B cell (primary cell): ENCODE results near the gene OTUD5. TPM values are rescaled to one million over a fixed set of nuclear protein-coding genes. Genes with fewer than 3 reads are reported as not detected.

Source experiments
- ATAC-seq: fragments of 200-7000 bp; cut with Tn5 transposase; one replicate; pipeline ENCODE4 v1.10.0; 2021; ENCODE audit warnings: low read depth, mild to moderate bottlenecking, moderate number of reproducible peaks, moderate library complexity
- CTCF ChIA-PET: fragments of 350-600 bp; sonication (Branson Sonifier 250); formaldehyde crosslinking; loops from one replicate; lab custom pipeline; 2021; ENCODE audit warnings: antibody characterized with exemption, inconsistent platforms; lab: Charles Lee
- POLR2A ChIA-PET: fragments of 350-600 bp; sonication (Branson Sonifier 250); formaldehyde crosslinking; loops from one replicate; lab custom pipeline; 2021; ENCODE audit warnings: antibody characterized with exemption; lab: Charles Lee
- DNase-seq: peaks from one replicate; pipeline ENCODE4 v3.0.0; 2013
- H2AFZ ChIP-seq: 2 replicates; pipeline ENCODE4 v1.6.1; 2012; ENCODE audit warnings: mild to moderate bottlenecking, low read depth, low read length; ENCODE audit not compliant: insufficient read depth, poor library complexity, severe bottlenecking
- H3K27ac ChIP-seq, 2 donors: 1 replicate in 1 of 2; 2 replicates in 1 of 2; pipeline ENCODE4 v1.5.1; 2012 to 2013; ENCODE audit warnings: low read length in 2 of 2, mild to moderate bottlenecking in 2 of 2, moderate library complexity in 1 of 2
- H3K27me3 ChIP-seq, 4 experiments: fragments of 200-600 bp in 1 of 4; sonication (generic) in 1 of 4; replicated peaks in 1 of 4; 1 replicate in 2 of 4; 2 replicates in 2 of 4; pipeline versions ENCODE4 v1.6.1 to v1.7.0; 2013 to 2016; ENCODE audit warnings: low read length in 3 of 4, mild to moderate bottlenecking in 2 of 4, mixed read lengths in 1 of 4, moderate library complexity in 1 of 4; ENCODE audit not compliant: insufficient read depth in 4 of 4, control insufficient read depth in 3 of 4; ENCODE audit errors: control extremely low read depth in 1 of 4
- H3K36me3 ChIP-seq, 2 experiments: replicated peaks in 1 of 2; 1 replicate in 1 of 2; 2 replicates in 1 of 2; pipeline versions ENCODE4 v1.6.1 to v1.7.1; 2013; ENCODE audit warnings: low read length in 1 of 2; ENCODE audit not compliant: insufficient read depth in 2 of 2, control insufficient read depth in 1 of 2; ENCODE audit errors: control extremely low read depth in 1 of 2, extremely low read depth in 1 of 2
- H3K4me1 ChIP-seq, 2 donors: fragments of 200-600 bp in 1 of 2; sonication (generic) in 1 of 2; 1 replicate in 1 of 2; 2 replicates in 1 of 2; pipeline versions ENCODE4 v1.5.1 to v1.6.1; 2013 to 2017; ENCODE audit warnings: low read length in 2 of 2; ENCODE audit not compliant: control insufficient read depth in 2 of 2, insufficient read depth in 2 of 2
- H3K4me2 ChIP-seq: replicated peaks from 2 replicates; pipeline ENCODE3; 2012; ENCODE audit warnings: mild to moderate bottlenecking, low read depth, low read length; ENCODE audit not compliant: poor library complexity, severe bottlenecking
- H3K4me3 ChIP-seq, 5 experiments: fragments of 200-600 bp in 1 of 5; sonication (generic) in 1 of 5; 1 replicate in 3 of 5; 2 replicates in 2 of 5; pipeline versions ENCODE4 v1.5.1 to v1.7.0; 2011 to 2016; ENCODE audit warnings: low read length in 4 of 5, mild to moderate bottlenecking in 4 of 5, low read depth in 2 of 5, control low read depth in 1 of 5, moderate library complexity in 1 of 5; ENCODE audit not compliant: insufficient read depth in 1 of 5; ENCODE audit errors: control extremely low read depth in 1 of 5, extremely low read depth in 1 of 5
- H3K79me2 ChIP-seq: fragments of 200-600 bp; sonication (generic); one replicate; pipeline ENCODE4 v1.6.0; 2016; ENCODE audit warnings: low read length; ENCODE audit not compliant: control insufficient read depth, insufficient read depth
- H3K9ac ChIP-seq: fragments of 200-600 bp; sonication (generic); 2 replicates; pipeline ENCODE4 v1.6.1; 2017; ENCODE audit warnings: mild to moderate bottlenecking, low read length, moderate library complexity
- H3K9me3 ChIP-seq, 3 donors: one replicate each; pipeline versions ENCODE4 v1.6.1 to v1.7.1; 2013; ENCODE audit warnings: low read length in 2 of 3; ENCODE audit not compliant: control insufficient read depth in 2 of 3, insufficient read depth in 1 of 3; ENCODE audit errors: control extremely low read depth in 1 of 3
- H4K20me1 ChIP-seq: 2 replicates; pipeline ENCODE4 v1.6.0; 2012; ENCODE audit warnings: mild to moderate bottlenecking, low read length; ENCODE audit not compliant: insufficient read depth, control insufficient read depth, poor library complexity, severe bottlenecking
- H3K27ac Mint-ChIP-seq: one replicate; pipeline ENCODE4 v1.8.0; 2021; ENCODE audit warnings: mixed read lengths
- H3K27me3 Mint-ChIP-seq: one replicate; pipeline ENCODE4 v1.8.0; 2021; ENCODE audit warnings: mixed read lengths
- H3K4me1 Mint-ChIP-seq: one replicate; pipeline ENCODE4 v1.8.0; 2021; ENCODE audit warnings: mixed read lengths
- H3K4me3 Mint-ChIP-seq: one replicate; pipeline ENCODE4 v1.8.0; 2021; ENCODE audit warnings: mixed read lengths
- H3K9me3 Mint-ChIP-seq: one replicate; pipeline ENCODE4 v1.8.0; 2022; ENCODE audit warnings: mixed read lengths; ENCODE audit not compliant: insufficient read depth
- EZH2 ChIP-seq: IDR thresholded peaks from 2 replicates; pipeline ENCODE4 v1.6.1; 2012; ENCODE audit warnings: borderline replicate concordance, low read depth, mild to moderate bottlenecking, moderate library complexity, low read length; ENCODE audit not compliant: insufficient read depth, poor library complexity, severe bottlenecking
- WGBS: methylation state at CpG from one replicate; pipeline ENCODE4 v1.1.5; 2013; ENCODE audit warnings: missing lambda C conversion rate; ENCODE audit not compliant: insufficient coverage; 5-methylcytosine and 5-hydroxymethylcytosine counted together
- intact Hi-C: fragments of 100-400 bp; cut with micrococcal nuclease; formaldehyde crosslinking; loops from one replicate; pipeline ENCODE4 v1.10.0; 2022
- polyA plus RNA-seq: library from polyadenylated mRNA; depleted of rRNA; stranded (reverse); fragments of >200 nt; gene quantifications from 2 replicates; pipeline ENCODE4 v1.2.3, GENCODE V29; 2012
- total RNA-seq, 2 donors: library from RNA; stranded (reverse); fragments of 120-200 nt in 1 of 2; gene quantifications; 1 replicate in 1 of 2; 2 replicates in 1 of 2; pipeline versions ENCODE4 v1.2.3 to v1.2.4, GENCODE V29; 2013 to 2022
- TF ChIP-seq, protein P1 (sequence below): fragments of 200-600 bp; IDR thresholded peaks from one replicate; pipeline ENCODE4 v1.8.0; 2022; ENCODE audit warnings: antibody characterized with exemption, mild to moderate bottlenecking

The OTUD5 gene
- total and polyA plus RNA-seq, 2 donors (not counting 1 experiment from before 2014, with no cell fraction given): 105 to 116 TPM

DNA sequence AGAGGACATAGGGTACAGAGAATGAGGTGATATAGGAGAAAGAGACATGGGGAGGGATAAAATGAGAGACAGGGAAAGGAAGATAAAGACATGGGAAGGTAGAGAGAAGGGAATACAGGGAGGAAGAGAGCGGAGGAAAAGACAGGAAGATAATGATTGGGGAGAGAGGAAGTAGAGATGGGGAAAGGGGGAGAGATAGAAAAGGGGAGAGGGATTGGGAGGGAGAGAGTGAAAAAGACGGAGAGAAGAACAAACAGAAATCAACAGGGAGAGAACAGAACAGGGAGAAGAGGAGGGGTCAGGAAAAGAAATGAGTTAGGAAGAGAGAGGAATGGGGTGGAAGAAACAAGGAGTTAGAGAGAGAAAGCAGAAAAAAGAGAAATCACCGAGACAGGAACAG, 40.0 kb upstream of the OTUD5 start:
- H3K4me2 ChIP-seq: no peak overlapping the region
- WGBS: 100% methylated on average over 3 of the region's 3 CpGs
- H3K36me3 ChIP-seq: peaks cover 0 to 29% of the 10 kb centered on the region in 2 experiments
- H3K27ac Mint-ChIP-seq: no peak overlapping the region
- no peak overlapping the region for H2AFZ ChIP-seq
- no peak overlapping the region for H3K9ac ChIP-seq
- H3K27me3 Mint-ChIP-seq: no peaks in the 10 kb centered on the region
- peaks cover 8 to 11% of the 10 kb centered on the region in 2 donors for H3K4me1 ChIP-seq
- TF ChIP-seq, protein P1, sequence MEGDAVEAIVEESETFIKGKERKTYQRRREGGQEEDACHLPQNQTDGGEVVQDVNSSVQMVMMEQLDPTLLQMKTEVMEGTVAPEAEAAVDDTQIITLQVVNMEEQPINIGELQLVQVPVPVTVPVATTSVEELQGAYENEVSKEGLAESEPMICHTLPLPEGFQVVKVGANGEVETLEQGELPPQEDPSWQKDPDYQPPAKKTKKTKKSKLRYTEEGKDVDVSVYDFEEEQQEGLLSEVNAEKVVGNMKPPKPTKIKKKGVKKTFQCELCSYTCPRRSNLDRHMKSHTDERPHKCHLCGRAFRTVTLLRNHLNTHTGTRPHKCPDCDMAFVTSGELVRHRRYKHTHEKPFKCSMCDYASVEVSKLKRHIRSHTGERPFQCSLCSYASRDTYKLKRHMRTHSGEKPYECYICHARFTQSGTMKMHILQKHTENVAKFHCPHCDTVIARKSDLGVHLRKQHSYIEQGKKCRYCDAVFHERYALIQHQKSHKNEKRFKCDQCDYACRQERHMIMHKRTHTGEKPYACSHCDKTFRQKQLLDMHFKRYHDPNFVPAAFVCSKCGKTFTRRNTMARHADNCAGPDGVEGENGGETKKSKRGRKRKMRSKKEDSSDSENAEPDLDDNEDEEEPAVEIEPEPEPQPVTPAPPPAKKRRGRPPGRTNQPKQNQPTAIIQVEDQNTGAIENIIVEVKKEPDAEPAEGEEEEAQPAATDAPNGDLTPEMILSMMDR: no peak
- TF ChIP-seq EZH2: no peak
- H3K4me3 Mint-ChIP-seq: no peak overlapping the region
- ChIA-PET POLR2A (no interaction called here), CTCF (interaction anchor here (1.0 kb wide), 1 partner anchor 16 kb away, joined by 3 read pairs; no protein-coding TSS in a partner anchor)
- no peak overlapping the region for H3K4me3 ChIP-seq
- peaks cover 32% of the 10 kb centered on the region for H3K79me2 ChIP-seq
- intact Hi-C loops: no loop called here
- H3K27me3 ChIP-seq: no peaks in the 10 kb centered on the region
- no peaks in the 10 kb centered on the region for H3K9me3 ChIP-seq
- H3K4me1 Mint-ChIP-seq: peaks cover 28% of the 10 kb centered on the region
- H3K27ac ChIP-seq: no peak overlapping the region
- no peaks in the 10 kb centered on the region for H3K9me3 Mint-ChIP-seq
- DNase-seq: no peak
- ATAC-seq: no peak
- peaks cover 4% of the 10 kb centered on the region for H4K20me1 ChIP-seq

DNA sequence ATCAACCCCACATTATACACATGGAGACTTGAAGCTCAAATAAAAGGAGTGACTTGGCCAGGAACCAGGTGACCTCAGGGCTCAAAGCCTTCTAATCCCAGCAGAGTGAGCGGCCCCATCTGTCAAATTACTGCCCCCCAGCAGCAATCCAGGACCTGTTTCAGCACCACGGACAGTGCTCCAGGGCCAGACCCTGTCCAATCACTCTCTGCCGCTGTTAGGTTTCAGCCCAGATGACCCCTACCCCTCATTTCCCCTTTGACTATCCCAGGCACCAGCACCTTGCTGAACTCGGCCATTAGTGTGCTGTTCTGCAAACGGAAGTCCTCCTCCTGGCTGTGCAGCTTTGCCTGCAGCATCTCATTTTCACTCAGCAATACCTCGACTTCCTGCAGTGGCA, 39.6 kb upstream of the OTUD5 start:
- no peak overlapping the region for H3K4me2 ChIP-seq
- intact Hi-C loops: no loop called here
- no peak overlapping the region for H3K9ac ChIP-seq
- H3K9me3 ChIP-seq: no peaks in the 10 kb centered on the region
- peaks cover 0 to 32% of the 10 kb centered on the region in 2 experiments for H3K36me3 ChIP-seq
- Mint-ChIP-seq H3K27me3 (no peaks in the 10 kb centered on the region), H3K27ac (no peak overlapping the region), H3K9me3 (no peaks in the 10 kb centered on the region), H3K4me1 (peaks cover 28% of the 10 kb centered on the region), H3K4me3 (no peak overlapping the region)
- CTCF ChIA-PET: interaction anchor here (1.0 kb wide), 1 partner anchor 16 kb away, joined by 3 read pairs; no protein-coding TSS in a partner anchor
- no peak overlapping the region for H3K27ac ChIP-seq
- POLR2A ChIA-PET: no interaction called here
- H3K4me3 ChIP-seq: no peak overlapping the region
- peaks cover 32% of the 10 kb centered on the region for H3K79me2 ChIP-seq
- H3K27me3 ChIP-seq: no peaks in the 10 kb centered on the region
- no peak for ATAC-seq
- peaks cover 8 to 11% of the 10 kb centered on the region in 2 donors for H3K4me1 ChIP-seq
- no peak for TF ChIP-seq EZH2
- TF ChIP-seq, protein P1: no peak
- no peak overlapping the region for H2AFZ ChIP-seq
- DNase-seq: no peak
- H4K20me1 ChIP-seq: peaks cover 4% of the 10 kb centered on the region
- 80% methylated on average over 2 of the region's 6 CpGs for WGBS
